Measurements from ENCODE around the gene PDZD2.

GRCh38 chr5:32115985-32116384, 477.1 kb downstream of the PDZD2 start:
- TF ChIP-seq POLR2A (IDR thresholded peaks at IDR 0.05; ENCODE audit: low read length) (no peak), GATA1 (IDR thresholded peaks at IDR 0.05; ENCODE audit: low read depth, low read length) (no peak)
